ENCODE results near the gene STK32B.

The STK32B gene

GRCh38 chr4:5386921-5387320 lies 335.6 kb downstream of the STK32B start:
- Histone ChIP-seq H3K9me3 (ENCODE audit: control insufficient read depth in 1 of 2, low read length in 2 of 2) (no peaks in the 10 kb centered on the region), H3K27ac (ENCODE audit: low read length) (no peak overlapping the region), H3K36me3 (ENCODE audit: control insufficient read depth in 1 of 2, insufficient read depth in 2 of 2, low read length in 2 of 2) (no peaks in the 10 kb centered on the region), H3K4me1 (ENCODE audit: control insufficient read depth in 1 of 2, insufficient read depth in 2 of 2, low read length in 2 of 2) (no peaks in the 10 kb centered on the region), H3K27me3 (ENCODE audit: low read depth, low read length) (no peaks in the 10 kb centered on the region), H3K4me3 (ENCODE audit: low read depth in 1 of 2, low read length in 2 of 2) (no peak overlapping the region)

- H3K36me3 ChIP-seq (ENCODE audit: control insufficient read depth in 1 of 2, insufficient read depth in 2 of 2, low read length in 2 of 2): no peaks in the 10 kb centered on the region
- no peak overlapping the region for H3K4me3 ChIP-seq (ENCODE audit: low read depth in 1 of 2, low read length in 2 of 2)
- H3K27ac ChIP-seq (ENCODE audit: low read length): no peak overlapping the region
- no peaks in the 10 kb centered on the region for H3K27me3 ChIP-seq (ENCODE audit: low read depth, low read length)
- H3K9me3 ChIP-seq (ENCODE audit: control insufficient read depth in 1 of 2, low read length in 2 of 2): no peaks in the 10 kb centered on the region
- no peaks in the 10 kb centered on the region for H3K4me1 ChIP-seq (ENCODE audit: control insufficient read depth in 1 of 2, insufficient read depth in 2 of 2, low read length in 2 of 2)
Measured at GRCh38 chr4:5387457-5387856, 336.2 kb downstream of the STK32B start.

GRCh38 chr4:5389756-5390310 lies 338.6 kb downstream of the STK32B start:
- Histone ChIP-seq H3K27me3 (ENCODE audit: low read depth, low read length) (no peaks in the 10 kb centered on the region), H3K36me3 (ENCODE audit: control insufficient read depth in 1 of 2, insufficient read depth in 2 of 2, low read length in 2 of 2) (no peaks in the 10 kb centered on the region), H3K27ac (ENCODE audit: low read length) (no peak overlapping the region), H3K4me3 (ENCODE audit: low read depth in 1 of 2, low read length in 2 of 2) (no peak overlapping the region), H3K4me1 (ENCODE audit: control insufficient read depth in 1 of 2, insufficient read depth in 2 of 2, low read length in 2 of 2) (no peaks in the 10 kb centered on the region), H3K9me3 (ENCODE audit: control insufficient read depth in 1 of 2, low read length in 2 of 2) (no peaks in the 10 kb centered on the region)

DNA sequence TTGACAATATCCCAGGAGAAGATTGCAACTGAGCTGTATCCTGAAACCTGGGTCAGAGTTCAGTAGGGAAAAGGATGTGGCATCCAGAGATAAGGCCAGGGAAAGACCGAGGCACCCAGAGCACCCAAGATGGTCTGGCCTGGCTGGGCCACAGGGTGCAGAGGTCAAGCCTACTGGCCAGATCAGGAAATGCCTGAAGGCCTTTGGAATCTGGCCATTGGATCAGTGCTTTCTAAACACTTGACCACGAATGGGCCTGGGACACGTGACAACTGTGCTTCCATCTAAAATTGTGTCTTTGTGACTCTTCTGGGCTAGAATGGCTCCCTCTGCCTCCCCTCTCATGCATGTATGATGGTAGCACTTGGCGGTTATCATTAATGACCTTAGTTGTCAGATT lies 340.2 kb downstream of the STK32B start:
- Histone ChIP-seq H3K27me3 (ENCODE audit: low read depth, low read length) (no peaks in the 10 kb centered on the region), H3K27ac (ENCODE audit: low read length) (no peak overlapping the region)

DNA sequence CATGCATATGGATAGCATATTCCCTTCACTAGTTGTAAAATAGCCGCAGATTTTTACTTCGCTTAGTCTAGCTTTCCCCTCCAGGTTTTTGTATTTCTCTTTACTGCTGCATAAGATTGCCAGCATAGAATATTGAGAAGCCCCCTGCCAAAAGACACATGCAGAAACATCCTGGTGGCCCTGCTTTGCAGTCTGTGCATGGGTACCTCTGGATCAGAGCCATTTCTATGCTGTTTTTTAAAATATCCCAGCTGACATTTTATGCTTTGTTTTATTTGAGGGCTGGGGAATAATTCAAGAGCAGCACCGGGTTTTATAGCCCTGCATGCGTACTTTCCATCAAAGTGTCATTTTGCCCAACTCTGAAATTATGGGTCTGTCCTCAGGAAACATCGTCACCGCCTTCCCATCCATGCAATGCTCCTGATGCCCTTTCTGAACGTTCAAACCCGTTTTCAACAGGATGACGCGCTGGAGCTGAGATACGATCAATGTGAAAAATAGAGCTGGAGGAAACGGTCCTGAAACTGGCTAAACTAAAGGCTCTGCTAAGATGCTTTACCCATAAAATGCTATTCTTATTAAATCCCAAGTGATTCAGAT lies 342.7 kb downstream of the STK32B start:
- H3K4me1 ChIP-seq (ENCODE audit: control insufficient read depth in 1 of 2, insufficient read depth in 2 of 2, low read length in 2 of 2): no peaks in the 10 kb centered on the region
- H3K9me3 ChIP-seq (ENCODE audit: control insufficient read depth in 1 of 2, low read length in 2 of 2): no peaks in the 10 kb centered on the region
- H3K27ac ChIP-seq (ENCODE audit: low read length): no peak overlapping the region
- H3K36me3 ChIP-seq (ENCODE audit: control insufficient read depth in 1 of 2, insufficient read depth in 2 of 2, low read length in 2 of 2): no peaks in the 10 kb centered on the region
- H3K4me3 ChIP-seq (ENCODE audit: low read depth in 1 of 2, low read length in 2 of 2): no peak overlapping the region
- no peaks in the 10 kb centered on the region for H3K27me3 ChIP-seq (ENCODE audit: low read depth, low read length)

More for the DNA sequence above, 340.2 kb downstream of the STK32B start:
- H3K4me3 ChIP-seq (ENCODE audit: low read depth in 1 of 2, low read length in 2 of 2): no peak overlapping the region
- H3K36me3 ChIP-seq (ENCODE audit: control insufficient read depth in 1 of 2, insufficient read depth in 2 of 2, low read length in 2 of 2): no peaks in the 10 kb centered on the region
- no peaks in the 10 kb centered on the region for H3K4me1 ChIP-seq (ENCODE audit: control insufficient read depth in 1 of 2, insufficient read depth in 2 of 2, low read length in 2 of 2)
- no peaks in the 10 kb centered on the region for H3K9me3 ChIP-seq (ENCODE audit: control insufficient read depth in 1 of 2, low read length in 2 of 2)

- no peaks in the 10 kb centered on the region for H3K4me1 ChIP-seq (ENCODE audit: control insufficient read depth in 1 of 2, insufficient read depth in 2 of 2, low read length in 2 of 2)
- no peak overlapping the region for H3K27ac ChIP-seq (ENCODE audit: low read length)
- H3K27me3 ChIP-seq (ENCODE audit: low read depth, low read length): no peaks in the 10 kb centered on the region
- no peak overlapping the region for H3K4me3 ChIP-seq (ENCODE audit: low read depth in 1 of 2, low read length in 2 of 2)
- no peaks in the 10 kb centered on the region for H3K9me3 ChIP-seq (ENCODE audit: control insufficient read depth in 1 of 2, low read length in 2 of 2)
- H3K36me3 ChIP-seq (ENCODE audit: control insufficient read depth in 1 of 2, insufficient read depth in 2 of 2, low read length in 2 of 2): no peaks in the 10 kb centered on the region
Measured at GRCh38 chr4:5395781-5396180, 344.5 kb downstream of the STK32B start.

DNA sequence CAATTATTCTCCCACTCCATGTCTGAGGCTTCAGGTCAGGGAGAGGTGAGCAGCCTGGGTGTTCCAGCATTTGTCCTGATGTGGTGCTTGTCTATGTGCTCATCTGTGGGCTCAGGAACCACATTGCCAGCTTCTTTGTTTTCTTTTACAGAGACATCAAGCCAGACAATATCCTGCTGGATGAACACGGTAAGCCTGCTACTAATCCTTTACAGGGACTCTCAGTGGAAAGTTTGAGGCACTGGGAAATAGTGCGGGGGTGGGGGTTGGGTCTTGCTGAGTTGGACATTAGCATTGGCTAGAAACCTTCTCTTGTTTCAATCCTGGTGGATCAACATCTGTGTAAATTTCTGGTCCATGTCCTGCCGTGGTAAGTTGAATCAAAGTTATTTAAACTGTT lies 346.8 kb downstream of the STK32B start:
- no peaks in the 10 kb centered on the region for H3K4me1 ChIP-seq (ENCODE audit: control insufficient read depth in 1 of 2, insufficient read depth in 2 of 2, low read length in 2 of 2)
- H3K27ac ChIP-seq (ENCODE audit: low read length): no peak overlapping the region
- no peaks in the 10 kb centered on the region for H3K27me3 ChIP-seq (ENCODE audit: low read depth, low read length)

GRCh38 chr4:5399124-5399523 lies 347.8 kb downstream of the STK32B start:
- Histone ChIP-seq H3K27me3 (ENCODE audit: low read depth, low read length) (no peaks in the 10 kb centered on the region), H3K27ac (ENCODE audit: low read length) (no peak overlapping the region), H3K36me3 (ENCODE audit: control insufficient read depth in 1 of 2, insufficient read depth in 2 of 2, low read length in 2 of 2) (no peaks in the 10 kb centered on the region), H3K4me3 (ENCODE audit: low read depth in 1 of 2, low read length in 2 of 2) (no peak overlapping the region), H3K9me3 (ENCODE audit: control insufficient read depth in 1 of 2, low read length in 2 of 2) (peaks cover 0 to 10% of the 10 kb centered on the region in 2 donors), H3K4me1 (ENCODE audit: control insufficient read depth in 1 of 2, insufficient read depth in 2 of 2, low read length in 2 of 2) (no peaks in the 10 kb centered on the region)

More for the DNA sequence above, 346.8 kb downstream of the STK32B start:
- Histone ChIP-seq H3K4me3 (ENCODE audit: low read depth in 1 of 2, low read length in 2 of 2) (no peak overlapping the region), H3K9me3 (ENCODE audit: control insufficient read depth in 1 of 2, low read length in 2 of 2) (peaks cover 0 to 10% of the 10 kb centered on the region in 2 donors), H3K36me3 (ENCODE audit: control insufficient read depth in 1 of 2, insufficient read depth in 2 of 2, low read length in 2 of 2) (no peaks in the 10 kb centered on the region)

DNA sequence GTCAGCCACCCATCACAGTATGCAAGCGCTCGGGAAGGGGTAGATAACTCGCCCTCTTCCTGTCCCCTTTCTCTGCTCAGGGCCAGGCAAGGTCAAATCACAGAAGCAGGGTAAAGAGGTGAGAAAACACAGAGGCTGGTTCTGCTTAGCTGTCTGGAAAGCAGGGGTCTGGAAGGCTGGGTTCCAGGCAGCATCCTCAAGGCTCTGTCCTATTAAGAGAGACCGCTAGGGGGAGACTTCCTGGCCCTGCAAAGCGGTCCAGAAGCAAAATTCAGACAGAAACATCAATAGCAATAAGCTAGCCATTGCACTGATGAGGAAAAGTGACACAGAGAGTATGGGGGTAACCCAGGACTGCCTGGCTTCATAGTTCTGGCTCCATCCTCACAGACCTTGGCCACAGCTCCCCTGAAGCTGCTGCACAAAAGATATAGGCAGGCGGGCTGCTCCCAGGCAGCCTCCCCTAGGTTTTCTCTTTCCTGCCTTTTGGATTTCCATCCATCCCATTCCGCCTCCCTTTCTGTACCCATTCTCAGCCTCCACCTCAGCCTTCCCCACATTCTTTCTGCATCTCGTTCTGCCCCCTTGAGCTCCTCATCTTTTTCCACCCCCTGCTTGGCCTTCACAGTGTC lies 348.6 kb downstream of the STK32B start:
- H3K27ac ChIP-seq (ENCODE audit: low read length): no peak overlapping the region
- H3K27me3 ChIP-seq (ENCODE audit: low read depth, low read length): no peaks in the 10 kb centered on the region
- no peaks in the 10 kb centered on the region for H3K36me3 ChIP-seq (ENCODE audit: control insufficient read depth in 1 of 2, insufficient read depth in 2 of 2, low read length in 2 of 2)
- H3K9me3 ChIP-seq (ENCODE audit: control insufficient read depth in 1 of 2, low read length in 2 of 2): peaks cover 0 to 10% of the 10 kb centered on the region in 2 donors
- H3K4me1 ChIP-seq (ENCODE audit: control insufficient read depth in 1 of 2, insufficient read depth in 2 of 2, low read length in 2 of 2): no peaks in the 10 kb centered on the region
- H3K4me3 ChIP-seq (ENCODE audit: low read depth in 1 of 2, low read length in 2 of 2): no peak overlapping the region

- Histone ChIP-seq H3K9me3 (ENCODE audit: control insufficient read depth in 1 of 2, low read length in 2 of 2) (peaks cover 0 to 10% of the 10 kb centered on the region in 2 donors), H3K4me1 (ENCODE audit: control insufficient read depth in 1 of 2, insufficient read depth in 2 of 2, low read length in 2 of 2) (no peaks in the 10 kb centered on the region), H3K27ac (ENCODE audit: low read length) (no peak overlapping the region), H3K36me3 (ENCODE audit: control insufficient read depth in 1 of 2, insufficient read depth in 2 of 2, low read length in 2 of 2) (no peaks in the 10 kb centered on the region), H3K27me3 (ENCODE audit: low read depth, low read length) (no peaks in the 10 kb centered on the region), H3K4me3 (ENCODE audit: low read depth in 1 of 2, low read length in 2 of 2) (no peak overlapping the region)
Measured at GRCh38 chr4:5403746-5404497, 352.6 kb downstream of the STK32B start.

DNA sequence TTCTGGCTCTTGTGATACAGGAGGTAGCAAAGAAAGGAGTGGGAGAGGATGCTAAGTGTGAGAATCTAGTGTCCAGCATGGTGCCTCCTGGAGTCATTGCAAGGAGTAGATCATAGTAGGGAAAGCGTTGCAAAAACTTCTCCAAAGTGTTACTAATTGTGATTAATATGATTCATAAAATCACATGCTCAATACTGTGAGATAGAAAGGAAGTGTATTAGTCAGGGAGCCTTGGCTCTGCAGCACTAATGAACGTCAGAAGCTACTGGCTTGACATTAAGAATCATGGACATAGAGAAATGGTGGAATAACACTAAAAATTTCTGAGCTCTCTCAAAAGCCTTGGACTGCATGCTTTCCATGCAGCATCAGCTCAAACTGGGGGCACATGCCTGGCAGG lies 358.0 kb downstream of the STK32B start:
- Histone ChIP-seq H3K27me3 (ENCODE audit: low read depth, low read length) (no peaks in the 10 kb centered on the region), H3K27ac (ENCODE audit: low read length) (no peak overlapping the region), H3K4me1 (ENCODE audit: control insufficient read depth in 1 of 2, insufficient read depth in 2 of 2, low read length in 2 of 2) (no peaks in the 10 kb centered on the region), H3K4me3 (ENCODE audit: low read depth in 1 of 2, low read length in 2 of 2) (no peak overlapping the region), H3K9me3 (ENCODE audit: control insufficient read depth in 1 of 2, low read length in 2 of 2) (no peaks in the 10 kb centered on the region), H3K36me3 (ENCODE audit: control insufficient read depth in 1 of 2, insufficient read depth in 2 of 2, low read length in 2 of 2) (no peaks in the 10 kb centered on the region)
